Natural killer cell (primary cell): ENCODE data around the gene ADIG. TPM values are rescaled to one million over a fixed set of nuclear protein-coding genes. Genes with fewer than 3 reads are reported as not detected.
"Not testable (repeated sequence)": the region's sequence is repeated elsewhere in the genome, so short reads cannot be mapped to it uniquely, and the experiment has no call there.

Experiments
- ATAC-seq, 3 donors: fragments of 150-1000 bp in 2 of 3; fragments of 200-7000 bp in 1 of 3; cut with Tn5 transposase; 1 replicate in 1 of 3; 2 replicates in 2 of 3; pipeline ENCODE4 v1.10.0; 2021; ENCODE audit warnings: mild to moderate bottlenecking in 2 of 3, moderate library complexity in 2 of 3
- DNase-seq, 2 donors: peaks; one replicate each; pipeline versions ENCODE4 v3.0.0 to v3.0.0-alpha.2; 2013 to 2021; ENCODE audit warnings: mixed read lengths in 1 of 2
- H3K27ac ChIP-seq: one replicate; pipeline ENCODE4 v1.5.1; 2013; ENCODE audit warnings: mild to moderate bottlenecking, low read length
- H3K27me3 ChIP-seq: one replicate; pipeline ENCODE4 v1.6.1; 2013; ENCODE audit warnings: low read length; ENCODE audit not compliant: control insufficient read depth, insufficient read depth
- H3K36me3 ChIP-seq: one replicate; pipeline ENCODE4 v1.6.1; 2013; ENCODE audit warnings: low read length; ENCODE audit not compliant: control insufficient read depth, insufficient read depth
- H3K4me1 ChIP-seq: one replicate; pipeline ENCODE4 v1.6.1; 2013; ENCODE audit warnings: low read length; ENCODE audit not compliant: control insufficient read depth, insufficient read depth
- H3K4me3 ChIP-seq: one replicate; pipeline ENCODE4 v1.5.1; 2013; ENCODE audit warnings: low read length
- H3K9me3 ChIP-seq: one replicate; pipeline ENCODE4 v1.6.1; 2013; ENCODE audit warnings: low read length; ENCODE audit not compliant: control insufficient read depth, insufficient read depth
- H3K27ac Mint-ChIP-seq, 2 donors: one replicate each; pipeline ENCODE4 v1.8.0; 2022; ENCODE audit warnings: mild to moderate bottlenecking in 2 of 2, mixed read lengths in 2 of 2, moderate library complexity in 1 of 2
- H3K27me3 Mint-ChIP-seq, 2 donors: one replicate each; pipeline ENCODE4 v1.8.0; 2022; ENCODE audit warnings: low read depth in 2 of 2, mixed read lengths in 2 of 2
- H3K36me3 Mint-ChIP-seq: one replicate; pipeline ENCODE4 v1.8.0; 2022; ENCODE audit warnings: mixed read lengths
- H3K4me1 Mint-ChIP-seq, 2 donors: one replicate each; pipeline ENCODE4 v1.8.0; 2022; ENCODE audit warnings: mixed read lengths in 2 of 2
- H3K4me3 Mint-ChIP-seq: one replicate; pipeline ENCODE4 v1.8.0; 2022; ENCODE audit warnings: mild to moderate bottlenecking, moderate library complexity, mixed read lengths
- H3K9me3 Mint-ChIP-seq, 2 donors: one replicate each; pipeline ENCODE4 v1.8.0; 2022; ENCODE audit warnings: mixed read lengths in 2 of 2
- WGBS: methylation state at CpG from one replicate; pipeline ENCODE4 v1.1.7; 2013; ENCODE audit warnings: missing lambda C conversion rate; ENCODE audit not compliant: insufficient coverage; 5-methylcytosine and 5-hydroxymethylcytosine counted together
- intact Hi-C: fragments of 100-400 bp; cut with micrococcal nuclease; formaldehyde crosslinking; loops from one replicate; pipeline ENCODE4 v1.14.2; 2022
- total RNA-seq, 4 donors: library from RNA; stranded (reverse); fragments of 120-200 nt in 1 of 4; gene quantifications; one replicate each; pipeline versions ENCODE4 v1.2.3 to v1.2.4, GENCODE V29; 2013 to 2022
- TF ChIP-seq, protein P1 (sequence below): fragments of 200-600 bp; IDR thresholded peaks from one replicate; pipeline ENCODE4 v1.8.0; 2022; ENCODE audit warnings: antibody characterized with exemption

ADIG gene
- total RNA-seq, 3 donors from 2014 or later (not counting 1 experiment from before 2014, with no cell fraction given), result not detected

- ATAC-seq, DNase-seq, H3K9me3 Mint-ChIP-seq, H3K4me1 Mint-ChIP-seq, H3K36me3 Mint-ChIP-seq, H3K4me1 ChIP-seq, H3K36me3 ChIP-seq, H3K27ac ChIP-seq, intact Hi-C loops, H3K27me3 ChIP-seq, H3K9me3 ChIP-seq, H3K4me3 Mint-ChIP-seq, H3K27ac Mint-ChIP-seq, H3K4me3 ChIP-seq: not testable (repeated sequence)
- 91% methylated on average over 15 of the region's 15 CpGs for WGBS
- peaks cover 19 to 21% of the 10 kb centered on the region in 2 donors for H3K27me3 Mint-ChIP-seq
Observed at GRCh38 chr20:38595886-38596285, 14.9 kb downstream of the ADIG start.

- Histone ChIP-seq H3K36me3 (no peaks in the 10 kb centered on the region), H3K4me1 (no peaks in the 10 kb centered on the region), H3K4me3 (no peak overlapping the region), H3K9me3 (no peaks in the 10 kb centered on the region), H3K27me3 (peaks cover 24% of the 10 kb centered on the region), H3K27ac (no peak overlapping the region)
- no peaks in the 10 kb centered on the region for H3K9me3 Mint-ChIP-seq
- H3K4me1 Mint-ChIP-seq, result peaks cover 5 to 11% of the 10 kb centered on the region in 2 donors
- no peak for DNase-seq
- no peak for ATAC-seq
- TF ChIP-seq, protein P1, sequence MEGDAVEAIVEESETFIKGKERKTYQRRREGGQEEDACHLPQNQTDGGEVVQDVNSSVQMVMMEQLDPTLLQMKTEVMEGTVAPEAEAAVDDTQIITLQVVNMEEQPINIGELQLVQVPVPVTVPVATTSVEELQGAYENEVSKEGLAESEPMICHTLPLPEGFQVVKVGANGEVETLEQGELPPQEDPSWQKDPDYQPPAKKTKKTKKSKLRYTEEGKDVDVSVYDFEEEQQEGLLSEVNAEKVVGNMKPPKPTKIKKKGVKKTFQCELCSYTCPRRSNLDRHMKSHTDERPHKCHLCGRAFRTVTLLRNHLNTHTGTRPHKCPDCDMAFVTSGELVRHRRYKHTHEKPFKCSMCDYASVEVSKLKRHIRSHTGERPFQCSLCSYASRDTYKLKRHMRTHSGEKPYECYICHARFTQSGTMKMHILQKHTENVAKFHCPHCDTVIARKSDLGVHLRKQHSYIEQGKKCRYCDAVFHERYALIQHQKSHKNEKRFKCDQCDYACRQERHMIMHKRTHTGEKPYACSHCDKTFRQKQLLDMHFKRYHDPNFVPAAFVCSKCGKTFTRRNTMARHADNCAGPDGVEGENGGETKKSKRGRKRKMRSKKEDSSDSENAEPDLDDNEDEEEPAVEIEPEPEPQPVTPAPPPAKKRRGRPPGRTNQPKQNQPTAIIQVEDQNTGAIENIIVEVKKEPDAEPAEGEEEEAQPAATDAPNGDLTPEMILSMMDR, result no peak
- 87% methylated on average over 9 of the region's 9 CpGs for WGBS
- H3K27me3 Mint-ChIP-seq, result peaks cover 42 to 50% of the 10 kb centered on the region in 2 donors
- no peaks in the 10 kb centered on the region for H3K36me3 Mint-ChIP-seq
- no peak overlapping the region for H3K4me3 Mint-ChIP-seq
- intact Hi-C loops, result no loop called here
- no peak overlapping the region for H3K27ac Mint-ChIP-seq
Observed at GRCh38 chr20:38599410-38599882, 18.4 kb downstream of the ADIG start.

DNA sequence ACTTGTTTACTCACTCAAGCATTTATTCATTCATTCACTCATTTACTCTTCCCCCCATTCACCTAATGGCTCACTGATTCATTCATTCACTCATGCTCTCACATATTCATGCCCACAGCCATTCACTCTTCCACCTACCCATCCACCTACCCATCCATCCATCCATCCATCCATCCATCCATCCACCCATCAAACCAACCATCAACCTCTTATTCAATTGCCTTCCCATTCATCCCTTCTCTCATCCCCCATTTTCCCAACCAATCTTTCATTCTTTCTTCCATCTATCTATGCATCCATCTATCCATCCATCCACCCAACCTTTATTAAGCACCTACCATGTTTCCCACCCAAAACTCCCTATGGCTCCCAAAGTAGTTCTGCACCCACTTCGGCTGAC is 19.1 kb downstream of the ADIG start:
- no peak for DNase-seq
- Histone ChIP-seq H3K27me3 (peaks cover 24% of the 10 kb centered on the region), H3K9me3 (no peaks in the 10 kb centered on the region), H3K4me3 (no peak overlapping the region), H3K27ac (no peak overlapping the region), H3K4me1 (no peaks in the 10 kb centered on the region), H3K36me3 (no peaks in the 10 kb centered on the region)
- no peaks in the 10 kb centered on the region for H3K9me3 Mint-ChIP-seq
- intact Hi-C loops, result no loop called here
- TF ChIP-seq, protein P1, result no peak
- H3K27ac Mint-ChIP-seq, result no peak overlapping the region
- H3K36me3 Mint-ChIP-seq, result no peaks in the 10 kb centered on the region
- peaks cover 44 to 53% of the 10 kb centered on the region in 2 donors for H3K27me3 Mint-ChIP-seq
- H3K4me3 Mint-ChIP-seq, result no peak overlapping the region
- ATAC-seq, result no peak
- H3K4me1 Mint-ChIP-seq, result peaks cover 5 to 11% of the 10 kb centered on the region in 2 donors
- 96% methylated on average over 1 of the region's 1 CpG for WGBS

DNA sequence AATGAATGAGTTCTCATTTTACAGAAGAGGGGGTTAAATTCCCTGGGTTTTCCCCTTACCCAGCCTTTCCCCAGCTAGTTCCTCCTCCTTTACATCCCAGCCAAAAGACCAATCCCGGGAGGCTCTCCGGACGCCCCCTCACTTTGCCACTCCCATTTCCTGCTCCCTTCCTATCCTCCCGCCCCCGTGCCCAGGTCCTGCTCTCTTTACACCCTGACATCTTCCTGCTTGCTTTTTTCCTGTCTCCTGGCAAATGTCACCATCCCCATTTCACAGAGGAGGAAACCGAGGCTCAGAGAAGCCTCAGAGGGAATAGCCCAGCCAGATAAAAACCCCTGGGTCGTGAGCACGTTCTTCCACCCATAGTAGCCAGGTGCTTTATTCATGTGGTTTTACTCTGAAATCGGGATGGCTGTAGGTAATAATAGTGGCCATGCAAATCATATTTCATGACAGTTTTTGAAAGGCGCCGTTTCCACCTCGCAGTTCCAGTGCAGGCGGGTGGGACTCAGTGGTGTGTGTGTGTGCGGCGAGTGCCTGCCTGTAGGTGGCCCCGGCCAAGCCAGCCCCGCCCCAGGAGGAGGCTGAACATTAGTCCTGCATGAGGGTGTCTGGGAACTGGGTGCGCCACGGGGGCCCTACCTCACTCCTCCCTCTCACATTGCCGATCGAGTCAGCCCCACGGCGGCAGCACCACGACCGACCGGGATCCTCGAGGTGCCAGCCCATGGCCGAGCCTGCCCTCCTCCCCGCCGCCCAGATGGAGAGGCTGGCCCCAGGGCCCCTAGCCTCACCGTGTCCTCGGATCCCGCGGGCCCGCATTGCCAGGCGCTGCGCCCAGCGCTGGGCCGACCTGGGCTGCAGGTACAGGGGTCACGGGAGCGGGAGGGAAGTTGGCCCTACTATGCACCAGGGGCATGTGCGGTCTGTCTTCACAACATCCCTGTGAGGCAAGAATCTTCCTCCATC is 20.5 kb downstream of the ADIG start, which contains the start of gene ARHGAP40:
ARHGAP40 (plus strand) TSS at position 594 of the 969 bp plus-strand sequence.
- Histone ChIP-seq H3K27ac (no peak within 1 kb of the TSS), H3K36me3 (no peaks in the 10 kb centered on the region), H3K9me3 (no peaks in the 10 kb centered on the region), H3K4me3 (no peak within 1 kb of the TSS), H3K4me1 (no peaks in the 10 kb centered on the region), H3K27me3 (peaks cover 24% of the 10 kb centered on the region)
- 11% methylated on average over 42 of the region's 42 CpGs for WGBS
- peak in 2 of 3 donors; percentile 47 to 67 for ATAC-seq
- Mint-ChIP-seq H3K27ac (no peak within 1 kb of the TSS), H3K36me3 (no peaks in the 10 kb centered on the region), H3K4me1 (peaks cover 5 to 11% of the 10 kb centered on the region in 2 donors), H3K9me3 (no peaks in the 10 kb centered on the region), H3K4me3 (no peak within 1 kb of the TSS), H3K27me3 (peaks cover 45 to 63% of the 10 kb centered on the region in 2 donors)
- no peak for DNase-seq
- intact Hi-C loops, result no loop called here
- TF ChIP-seq, protein P1, result no peak
